Liver (tissue), 9 donors: Measurements from ENCODE around the gene WNT3A. TPM values are rescaled to one million over a fixed set of nuclear protein-coding genes. Genes with fewer than 3 reads are reported as not detected.

ENCODE experiments used
- DNase-seq: peaks from one replicate; pipeline ENCODE4 v3.0.0-alpha.2; 2017; ENCODE audit warnings: low spot score
- H3K27ac ChIP-seq, 2 donors: one replicate each; pipeline ENCODE4 v1.7.0; 2013; ENCODE audit warnings: inconsistent platforms in 2 of 2, low read length in 2 of 2, control low read depth in 1 of 2, low read depth in 1 of 2, mild to moderate bottlenecking in 1 of 2
- H3K27me3 ChIP-seq, 4 donors: one replicate each; pipeline versions ENCODE4 v1.6.1 to v1.7.0; 2013; ENCODE audit warnings: low read length in 3 of 4, inconsistent platforms in 1 of 4, mild to moderate bottlenecking in 1 of 4, moderate library complexity in 1 of 4; ENCODE audit not compliant: control insufficient read depth in 4 of 4, insufficient read depth in 4 of 4
- H3K36me3 ChIP-seq, 4 donors: one replicate each; pipeline versions ENCODE4 v1.6.1 to v1.7.0; 2013; ENCODE audit warnings: low read length in 3 of 4, mild to moderate bottlenecking in 3 of 4, low read depth in 1 of 4, moderate library complexity in 1 of 4; ENCODE audit not compliant: control insufficient read depth in 4 of 4, insufficient read depth in 3 of 4
- H3K4me1 ChIP-seq, 4 donors: one replicate each; pipeline versions ENCODE4 v1.6.1 to v1.7.0; 2013; ENCODE audit warnings: low read length in 3 of 4, mild to moderate bottlenecking in 3 of 4, moderate library complexity in 1 of 4; ENCODE audit not compliant: control insufficient read depth in 4 of 4, insufficient read depth in 4 of 4
- H3K4me3 ChIP-seq, 3 donors: one replicate each; pipeline versions ENCODE4 v1.6.1 to v1.7.0; 2013; ENCODE audit warnings: low read length in 3 of 3, control low read depth in 1 of 3, low read depth in 1 of 3, mild to moderate bottlenecking in 1 of 3
- H3K9ac ChIP-seq, 2 donors: one replicate each; pipeline ENCODE4 v1.7.0; 2013; ENCODE audit warnings: low read length in 2 of 2, mild to moderate bottlenecking in 2 of 2, moderate library complexity in 2 of 2, control low read depth in 1 of 2, low read depth in 1 of 2
- H3K9me3 ChIP-seq, 4 donors: one replicate each; pipeline versions ENCODE4 v1.6.1 to v1.7.0; 2013; ENCODE audit warnings: low read length in 3 of 4; ENCODE audit not compliant: control insufficient read depth in 4 of 4
- EGR1 ChIP-seq, 2 donors: IDR thresholded peaks; 2 replicates each; pipeline ENCODE4 v1.6.1; 2016 to 2018; ENCODE audit warnings: antibody characterized with exemption in 2 of 2, low read depth in 2 of 2
- FOXA1 ChIP-seq: IDR thresholded peaks from 2 replicates; pipeline ENCODE4 v1.6.1; 2016; ENCODE audit warnings: antibody characterized with exemption
- FOXA2 ChIP-seq: IDR thresholded peaks from 2 replicates; pipeline ENCODE4 v1.6.1; 2016; ENCODE audit warnings: antibody characterized with exemption
- GABPA ChIP-seq, 2 donors: IDR thresholded peaks in 1 of 2; conservative IDR thresholded peaks in 1 of 2; 2 replicates each; pipeline ENCODE4 v1.6.1; 2016; ENCODE audit warnings: antibody characterized with exemption in 2 of 2, mild to moderate bottlenecking in 1 of 2, moderate library complexity in 1 of 2
- HNF4A ChIP-seq, 2 donors: conservative IDR thresholded peaks; 2 replicates each; pipeline ENCODE4 v1.6.1; 2016; ENCODE audit warnings: antibody characterized with exemption in 2 of 2, mild to moderate bottlenecking in 2 of 2
- HNF4G ChIP-seq: IDR thresholded peaks from 2 replicates; pipeline ENCODE4 v1.6.1; 2016; ENCODE audit warnings: antibody characterized with exemption
- JUND ChIP-seq, 2 donors: IDR thresholded peaks; 2 replicates each; pipeline ENCODE4 v1.6.1; 2016; ENCODE audit warnings: antibody characterized with exemption in 2 of 2
- MAX ChIP-seq: IDR thresholded peaks from 2 replicates; pipeline ENCODE4 v1.6.1; 2016; ENCODE audit warnings: antibody characterized with exemption
- NR2F2 ChIP-seq: IDR thresholded peaks from 2 replicates; pipeline ENCODE4 v1.6.1; 2016; ENCODE audit warnings: antibody characterized with exemption
- RAD21 ChIP-seq, 2 donors: IDR thresholded peaks; 2 replicates each; pipeline ENCODE4 v1.6.1; 2016; ENCODE audit warnings: antibody characterized with exemption in 2 of 2, mild to moderate bottlenecking in 2 of 2
- RXRA ChIP-seq, 2 donors: IDR thresholded peaks; 2 replicates each; pipeline ENCODE4 v1.6.1; 2017 to 2018; ENCODE audit warnings: antibody characterized with exemption in 2 of 2, mild to moderate bottlenecking in 1 of 2
- SP1 ChIP-seq: IDR thresholded peaks from 2 replicates; pipeline ENCODE4 v1.6.1; 2018; ENCODE audit warnings: antibody characterized with exemption, mild to moderate bottlenecking
- TAF1 ChIP-seq: conservative IDR thresholded peaks from 2 replicates; pipeline ENCODE4 v1.6.1; 2016; ENCODE audit warnings: antibody characterized with exemption, mild to moderate bottlenecking
- YY1 ChIP-seq: IDR thresholded peaks from 2 replicates; pipeline ENCODE4 v1.6.1; 2016; ENCODE audit warnings: antibody characterized with exemption, mild to moderate bottlenecking
- WGBS: extraction: QIAGEN DNeasy Blood & Tissue Kit; methylation state at CpG from one replicate; pipeline ENCODE4 v1.1.7; 2013; 5-methylcytosine and 5-hydroxymethylcytosine counted together
- polyA plus RNA-seq, 2 donors: library from polyadenylated mRNA; stranded (reverse) in 1 of 2; unstranded in 1 of 2; fragments of 200-250 nt in 1 of 2; fragments of >200 nt in 1 of 2; fragmentation: Nextera tagmentation in 1 of 2; extraction: Ambion mirVana in 1 of 2; gene quantifications; one replicate each; pipeline versions ENCODE4 v1.2.1 to v1.2.3, GENCODE V29; 2013 to 2015
- total RNA-seq, 2 donors: library from RNA; depleted of rRNA; stranded (reverse); fragments of >200 nt; gene quantifications; one replicate each; pipeline ENCODE4 v1.2.3, GENCODE V29; 2014
- TF ChIP-seq, protein P1 (sequence below): IDR thresholded peaks from 2 replicates; pipeline ENCODE4 v1.6.1; 2016; ENCODE audit warnings: antibody characterized with exemption, mild to moderate bottlenecking
- TF ChIP-seq, protein P2 (sequence below): fragments of 150-350 bp; IDR thresholded peaks from 2 replicates; pipeline ENCODE4 v1.5.1; 2017; ENCODE audit warnings: improper control_type of control experiment, low read depth, low read length; ENCODE audit not compliant: missing input control
- TF ChIP-seq, protein P3 (sequence below): IDR thresholded peaks from 2 replicates; pipeline ENCODE4 v1.6.1; 2016; ENCODE audit warnings: antibody characterized with exemption
- TF ChIP-seq, protein P4 (sequence below): IDR thresholded peaks from 2 replicates; pipeline ENCODE4 v1.6.1; 2016; ENCODE audit warnings: antibody characterized with exemption
- donor health status: healthy.
- donor health status: healthy.
- donor health status: healthy.
- donor health status: healthy.
- donor health status: healthy.

Gene WNT3A
- total and polyA plus RNA-seq, 4 donors, result not detected

- no peak for TF ChIP-seq RXRA (IDR thresholded peaks at IDR 0.05)
- no peak for TF ChIP-seq FOXA1
- no peak for TF ChIP-seq MAX
- TF ChIP-seq, protein P1, sequence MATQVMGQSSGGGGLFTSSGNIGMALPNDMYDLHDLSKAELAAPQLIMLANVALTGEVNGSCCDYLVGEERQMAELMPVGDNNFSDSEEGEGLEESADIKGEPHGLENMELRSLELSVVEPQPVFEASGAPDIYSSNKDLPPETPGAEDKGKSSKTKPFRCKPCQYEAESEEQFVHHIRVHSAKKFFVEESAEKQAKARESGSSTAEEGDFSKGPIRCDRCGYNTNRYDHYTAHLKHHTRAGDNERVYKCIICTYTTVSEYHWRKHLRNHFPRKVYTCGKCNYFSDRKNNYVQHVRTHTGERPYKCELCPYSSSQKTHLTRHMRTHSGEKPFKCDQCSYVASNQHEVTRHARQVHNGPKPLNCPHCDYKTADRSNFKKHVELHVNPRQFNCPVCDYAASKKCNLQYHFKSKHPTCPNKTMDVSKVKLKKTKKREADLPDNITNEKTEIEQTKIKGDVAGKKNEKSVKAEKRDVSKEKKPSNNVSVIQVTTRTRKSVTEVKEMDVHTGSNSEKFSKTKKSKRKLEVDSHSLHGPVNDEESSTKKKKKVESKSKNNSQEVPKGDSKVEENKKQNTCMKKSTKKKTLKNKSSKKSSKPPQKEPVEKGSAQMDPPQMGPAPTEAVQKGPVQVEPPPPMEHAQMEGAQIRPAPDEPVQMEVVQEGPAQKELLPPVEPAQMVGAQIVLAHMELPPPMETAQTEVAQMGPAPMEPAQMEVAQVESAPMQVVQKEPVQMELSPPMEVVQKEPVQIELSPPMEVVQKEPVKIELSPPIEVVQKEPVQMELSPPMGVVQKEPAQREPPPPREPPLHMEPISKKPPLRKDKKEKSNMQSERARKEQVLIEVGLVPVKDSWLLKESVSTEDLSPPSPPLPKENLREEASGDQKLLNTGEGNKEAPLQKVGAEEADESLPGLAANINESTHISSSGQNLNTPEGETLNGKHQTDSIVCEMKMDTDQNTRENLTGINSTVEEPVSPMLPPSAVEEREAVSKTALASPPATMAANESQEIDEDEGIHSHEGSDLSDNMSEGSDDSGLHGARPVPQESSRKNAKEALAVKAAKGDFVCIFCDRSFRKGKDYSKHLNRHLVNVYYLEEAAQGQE, result no peak
- no peak for TF ChIP-seq GABPA (IDR thresholded peaks at IDR 0.05 in 1 of 2, conservative IDR thresholded peaks at IDR 0.05 in 1 of 2)
- TF ChIP-seq, protein P2, sequence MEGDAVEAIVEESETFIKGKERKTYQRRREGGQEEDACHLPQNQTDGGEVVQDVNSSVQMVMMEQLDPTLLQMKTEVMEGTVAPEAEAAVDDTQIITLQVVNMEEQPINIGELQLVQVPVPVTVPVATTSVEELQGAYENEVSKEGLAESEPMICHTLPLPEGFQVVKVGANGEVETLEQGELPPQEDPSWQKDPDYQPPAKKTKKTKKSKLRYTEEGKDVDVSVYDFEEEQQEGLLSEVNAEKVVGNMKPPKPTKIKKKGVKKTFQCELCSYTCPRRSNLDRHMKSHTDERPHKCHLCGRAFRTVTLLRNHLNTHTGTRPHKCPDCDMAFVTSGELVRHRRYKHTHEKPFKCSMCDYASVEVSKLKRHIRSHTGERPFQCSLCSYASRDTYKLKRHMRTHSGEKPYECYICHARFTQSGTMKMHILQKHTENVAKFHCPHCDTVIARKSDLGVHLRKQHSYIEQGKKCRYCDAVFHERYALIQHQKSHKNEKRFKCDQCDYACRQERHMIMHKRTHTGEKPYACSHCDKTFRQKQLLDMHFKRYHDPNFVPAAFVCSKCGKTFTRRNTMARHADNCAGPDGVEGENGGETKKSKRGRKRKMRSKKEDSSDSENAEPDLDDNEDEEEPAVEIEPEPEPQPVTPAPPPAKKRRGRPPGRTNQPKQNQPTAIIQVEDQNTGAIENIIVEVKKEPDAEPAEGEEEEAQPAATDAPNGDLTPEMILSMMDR, result no peak
- no peak for TF ChIP-seq HNF4G
- TF ChIP-seq FOXA2, result no peak
- TF ChIP-seq, protein P3, sequence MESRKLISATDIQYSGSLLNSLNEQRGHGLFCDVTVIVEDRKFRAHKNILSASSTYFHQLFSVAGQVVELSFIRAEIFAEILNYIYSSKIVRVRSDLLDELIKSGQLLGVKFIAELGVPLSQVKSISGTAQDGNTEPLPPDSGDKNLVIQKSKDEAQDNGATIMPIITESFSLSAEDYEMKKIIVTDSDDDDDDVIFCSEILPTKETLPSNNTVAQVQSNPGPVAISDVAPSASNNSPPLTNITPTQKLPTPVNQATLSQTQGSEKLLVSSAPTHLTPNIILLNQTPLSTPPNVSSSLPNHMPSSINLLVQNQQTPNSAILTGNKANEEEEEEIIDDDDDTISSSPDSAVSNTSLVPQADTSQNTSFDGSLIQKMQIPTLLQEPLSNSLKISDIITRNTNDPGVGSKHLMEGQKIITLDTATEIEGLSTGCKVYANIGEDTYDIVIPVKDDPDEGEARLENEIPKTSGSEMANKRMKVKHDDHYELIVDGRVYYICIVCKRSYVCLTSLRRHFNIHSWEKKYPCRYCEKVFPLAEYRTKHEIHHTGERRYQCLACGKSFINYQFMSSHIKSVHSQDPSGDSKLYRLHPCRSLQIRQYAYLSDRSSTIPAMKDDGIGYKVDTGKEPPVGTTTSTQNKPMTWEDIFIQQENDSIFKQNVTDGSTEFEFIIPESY, result no peak
- TF ChIP-seq JUND (IDR thresholded peaks at IDR 0.05), result no peak
- TF ChIP-seq EGR1 (IDR thresholded peaks at IDR 0.05; ENCODE audit: low read depth in 2 of 2), result no peak
- TF ChIP-seq, protein P4, sequence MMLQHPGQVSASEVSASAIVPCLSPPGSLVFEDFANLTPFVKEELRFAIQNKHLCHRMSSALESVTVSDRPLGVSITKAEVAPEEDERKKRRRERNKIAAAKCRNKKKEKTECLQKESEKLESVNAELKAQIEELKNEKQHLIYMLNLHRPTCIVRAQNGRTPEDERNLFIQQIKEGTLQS, result no peak
- no peak for TF ChIP-seq YY1
- no peak for TF ChIP-seq SP1
- no peak for TF ChIP-seq NR2F2
- TF ChIP-seq HNF4A (conservative IDR thresholded peaks at IDR 0.05), result no peak
- TF ChIP-seq TAF1, result no peak
- TF ChIP-seq RAD21 (IDR thresholded peaks at IDR 0.05), result no peak
- 71% methylated on average over 7 of the region's 7 CpGs for WGBS
- no peak for DNase-seq
- Histone ChIP-seq H3K27ac (no peak overlapping the region), H3K36me3 (peaks cover 0 to 8% (median 4%) of the 10 kb centered on the region in 4 donors), H3K4me1 (peaks cover 30 to 86% (median 74%) of the 10 kb centered on the region in 4 donors), H3K9me3 (no peaks in the 10 kb centered on the region), H3K4me3 (no peak overlapping the region), H3K27me3 (no peaks in the 10 kb centered on the region), H3K9ac (no peak overlapping the region)
Measured at GRCh38 chr1:228087771-228088251, 81.0 kb downstream of the WNT3A start.
